HepG2 (cell line): ENCODE results near the gene ETV6. TPM values are rescaled to one million over a fixed set of nuclear protein-coding genes. Genes with fewer than 3 reads are reported as not detected.
"Not testable (repeated sequence)": the region's sequence is repeated elsewhere in the genome, so short reads cannot be mapped to it uniquely, and the experiment has no call there.

Experiments used
- ATAC-seq: fragments of 200-7000 bp; cut with Tn5 transposase; 3 replicates; pipeline ENCODE4 v1.9.1; 2020; ENCODE audit warnings: mild to moderate bottlenecking, moderate library complexity
- BruUV-seq: library from RNA; stranded (reverse); fragments of 400-500 nt; replicated peaks from 2 replicates; lab custom pipeline; 2021; lab: Mats Ljungman, UMichigan
- CTCF ChIA-PET: fragments of 300-600 bp; formaldehyde crosslinking; extraction: SDS; loops from one replicate; lab custom pipeline; 2021; ENCODE audit warnings: low total read pairs, inconsistent platforms, low intra/inter-chr PET ratio; lab: Yijun Ruan, JAX
- POLR2A ChIA-PET: fragments of 350-600 bp; sonication (Branson Sonifier 250); formaldehyde crosslinking; loops from one replicate; lab custom pipeline; 2020; ENCODE audit warnings: antibody characterized with exemption, inconsistent platforms; lab: Yijun Ruan, JAX
- DNase-seq: peaks from one replicate; pipeline ENCODE4 v3.0.0-alpha.2; 2015; ENCODE audit warnings: low spot score
- FAIRE-seq: peaks from 3 replicates; lab custom pipeline; 2011; peaks lifted over from hg19 to GRCh38; lab: Jason Lieb, UNC
- H2AFZ ChIP-seq: one replicate; pipeline ENCODE4 v1.6.1; 2011; ENCODE audit warnings: low read length, inconsistent platforms
- H3K27ac ChIP-seq: fragments of 300-600 bp; 3 replicates; pipeline ENCODE4 v1.8.0; 2011; ENCODE audit warnings: mixed run types, mild to moderate bottlenecking, mixed read lengths, low read length, inconsistent platforms; ENCODE audit not compliant: insufficient read depth; ENCODE audit errors: extremely low read length
- H3K27me3 ChIP-seq, 2 experiments: fragments of 200-600 bp in 1 of 2; 2 replicates in 1 of 2; 3 replicates in 1 of 2; pipeline versions ENCODE4 v1.6.0 to v1.8.0; 2011; ENCODE audit warnings: low read length in 2 of 2, mild to moderate bottlenecking in 2 of 2, moderate library complexity in 2 of 2, inconsistent platforms in 1 of 2; ENCODE audit not compliant: insufficient read depth in 2 of 2, control insufficient read depth in 1 of 2
- H3K36me3 ChIP-seq, 2 experiments: fragments of 200-600 bp in 1 of 2; replicated peaks in 1 of 2; 2 replicates in 1 of 2; 3 replicates in 1 of 2; pipeline versions ENCODE4 v1.5.1 to v1.8.0; 2011; ENCODE audit warnings: low read length in 2 of 2, inconsistent platforms in 1 of 2; ENCODE audit not compliant: insufficient read depth in 2 of 2, control insufficient read depth in 1 of 2
- H3K4me1 ChIP-seq: 2 replicates; pipeline ENCODE4 v1.5.1; 2012; ENCODE audit warnings: low read length, inconsistent platforms; ENCODE audit not compliant: insufficient read depth
- H3K4me2 ChIP-seq: 2 replicates; pipeline ENCODE4 v1.6.0; 2011; ENCODE audit warnings: low read depth, low read length, inconsistent platforms
- H3K4me3 ChIP-seq, 3 experiments: fragments of 200-600 bp in 1 of 3; sonication (generic), shearing (Covaris generic) in 1 of 3; replicated peaks in 1 of 3; 2 replicates each; pipeline ENCODE4 v1.5.1; 2011 to 2016; ENCODE audit warnings: low read length in 3 of 3, inconsistent platforms in 2 of 3, low read depth in 2 of 3, mild to moderate bottlenecking in 2 of 3, control low read depth in 1 of 3, mixed read lengths in 1 of 3; ENCODE audit not compliant: insufficient read depth in 1 of 3
- H3K79me2 ChIP-seq: one replicate; pipeline ENCODE4 v1.6.1; 2011; ENCODE audit warnings: low read length, inconsistent platforms; ENCODE audit not compliant: insufficient read depth
- H3K9ac ChIP-seq: 2 replicates; pipeline ENCODE4 v1.6.0; 2011; ENCODE audit warnings: mild to moderate bottlenecking, low read depth, low read length, inconsistent platforms; ENCODE audit not compliant: insufficient read depth
- H3K9me3 ChIP-seq: 2 replicates; pipeline ENCODE4 v1.5.1; 2012; ENCODE audit warnings: mild to moderate bottlenecking, low read length
- H4K20me1 ChIP-seq: 2 replicates; pipeline ENCODE4 v1.6.0; 2011; ENCODE audit warnings: inconsistent platforms, mild to moderate bottlenecking, low read length, moderate library complexity; ENCODE audit not compliant: insufficient read depth
- CENPT ChIP-seq: sonication (generic); formaldehyde crosslinking; IDR thresholded peaks from 2 replicates; pipeline ENCODE4 v1.8.0; 2022; ENCODE audit warnings: low read depth, mild to moderate bottlenecking, moderate library complexity, missing genetic modification reagents
- IKZF1 ChIP-seq: fragments of 450-650 bp; IDR thresholded peaks from 2 replicates; pipeline ENCODE4 v1.7.1; 2016
- KDM3A ChIP-seq: IDR thresholded peaks from 2 replicates; pipeline ENCODE4 v1.6.1; 2018; ENCODE audit warnings: low read depth, missing compliant biosample characterization
- NAIF1 ChIP-seq: sonication (generic); formaldehyde crosslinking; IDR thresholded peaks from 2 replicates; pipeline ENCODE4 v1.5.0; 2020; ENCODE audit warnings: mild to moderate bottlenecking, missing genetic modification reagents, borderline replicate concordance
- NFE2L1 ChIP-seq: sonication (generic); formaldehyde crosslinking; IDR thresholded peaks from 2 replicates; pipeline ENCODE4 v1.4.0; 2020; ENCODE audit warnings: missing genetic modification reagents, mild to moderate bottlenecking, borderline replicate concordance
- PAWR ChIP-seq: sonication (generic); formaldehyde crosslinking; IDR thresholded peaks from 2 replicates; pipeline ENCODE4 v1.4.0; 2020; ENCODE audit warnings: missing genetic modification reagents, mild to moderate bottlenecking, borderline replicate concordance
- REXO4 ChIP-seq: sonication (generic); formaldehyde crosslinking; IDR thresholded peaks from 2 replicates; pipeline ENCODE4 v1.8.0; 2022; ENCODE audit warnings: missing genetic modification reagents, mild to moderate bottlenecking, borderline replicate concordance
- RFXAP ChIP-seq: sonication (generic); formaldehyde crosslinking; IDR thresholded peaks from 2 replicates; pipeline ENCODE4 v1.4.0; 2020; ENCODE audit warnings: missing genetic modification reagents, borderline replicate concordance
- SMAD1 ChIP-seq: sonication (generic); formaldehyde crosslinking; IDR thresholded peaks from 2 replicates; pipeline ENCODE4 v1.4.0; 2020; ENCODE audit warnings: missing genetic modification reagents, low read depth, mild to moderate bottlenecking, borderline replicate concordance
- TBP ChIP-seq: sonication (generic); formaldehyde crosslinking; IDR thresholded peaks from 2 replicates; pipeline ENCODE4 v1.5.0; 2020; ENCODE audit warnings: missing genetic modification reagents
- TFAP4 ChIP-seq: sonication (generic); IDR thresholded peaks from 2 replicates; pipeline ENCODE4 v1.6.1; 2016; ENCODE audit warnings: low read depth, borderline replicate concordance
- TOPORS ChIP-seq: sonication (generic); formaldehyde crosslinking; IDR thresholded peaks from 2 replicates; pipeline ENCODE4 v1.8.0; 2023; ENCODE audit warnings: mild to moderate bottlenecking, missing genetic modification reagents
- ZFP36L1 ChIP-seq: sonication (generic); formaldehyde crosslinking; IDR thresholded peaks from 2 replicates; pipeline ENCODE4 v1.8.0; 2022; ENCODE audit warnings: mild to moderate bottlenecking, missing genetic modification reagents, moderate library complexity
- ZMYM4 ChIP-seq: sonication (generic); formaldehyde crosslinking; IDR thresholded peaks from 2 replicates; pipeline ENCODE4 v1.8.1; 2023; ENCODE audit warnings: mild to moderate bottlenecking, missing genetic modification reagents
- ZNF841 ChIP-seq: sonication (generic); formaldehyde crosslinking; IDR thresholded peaks from 2 replicates; pipeline ENCODE4 v1.8.1; 2023; ENCODE audit warnings: missing genetic modification reagents, borderline replicate concordance
- WGBS: methylation state at CpG from one replicate; pipeline ENCODE4 v1.1.6; 2017; ENCODE audit warnings: low lambda C conversion rate; 5-methylcytosine and 5-hydroxymethylcytosine counted together
- in situ Hi-C: cut with HindIII; loops from 2 replicates; pipeline ENCODE4 v1.10.0; 2017; ENCODE audit warnings: low pct_unique_long_range_greater_than_20kb; ENCODE audit not compliant: extremely low pct_ligation_motif_present
- intact Hi-C: fragments of 100-400 bp; cut with micrococcal nuclease; formaldehyde crosslinking; loops from one replicate; pipeline ENCODE4 v1.10.0; 2022; ENCODE audit not compliant: unreplicated experiment
- polyA plus RNA-seq, 8 experiments: library from polyadenylated mRNA; depleted of rRNA in 3 of 8; stranded (reverse) in 7 of 8; unstranded in 1 of 8; fragments of >200 nt; fragmentation: Illumina TruSeq in 4 of 8; extraction: Trizol in 4 of 8; gene quantifications; 2 replicates each; pipeline versions ENCODE4 v1.2.1 to v1.2.3, GENCODE V29; 2011 to 2016; ENCODE audit warnings: low read depth in 4 of 8, missing spikeins in 1 of 8, mixed read lengths in 1 of 8; ENCODE audit not compliant: insufficient read depth in 1 of 8
- total RNA-seq, 5 experiments: library from RNA; depleted of rRNA; stranded (reverse); fragments of >200 nt; fragmentation: Illumina TruSeq; extraction: Trizol; gene quantifications; 2 replicates each; pipeline ENCODE4 v1.2.3, GENCODE V29; 2016; ENCODE audit warnings: low read depth in 1 of 5

Gene ETV6
- total and polyA plus RNA-seq, 2 of the 13 experiments (the other 11 are each of a cell fraction or from before 2014, with no cell fraction given), result 2.2 to 3.0 TPM

DNA sequence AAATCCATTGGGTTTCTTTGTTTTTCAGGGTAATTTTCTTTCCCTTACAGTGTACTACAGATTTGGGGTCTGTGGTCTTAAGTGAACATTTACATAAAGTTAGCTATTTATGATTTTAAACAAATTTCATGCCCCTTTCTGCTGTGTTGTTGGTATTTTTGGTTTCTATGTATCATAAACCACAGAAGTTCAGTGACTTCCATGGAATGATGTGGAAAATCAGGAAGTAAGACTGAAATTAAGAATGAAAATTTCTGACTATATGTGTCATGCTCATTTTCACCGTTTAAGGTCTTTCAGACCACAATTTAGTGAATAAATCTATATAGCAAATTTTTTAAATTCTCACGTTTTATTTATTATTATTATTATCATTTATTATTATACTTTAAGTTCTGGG, 31.7 kb downstream of the ETV6 start:
- ATAC-seq, result no peak
- in situ Hi-C loops, result no loop called here
- no peaks in the 10 kb centered on the region for H3K79me2 ChIP-seq

DNA sequence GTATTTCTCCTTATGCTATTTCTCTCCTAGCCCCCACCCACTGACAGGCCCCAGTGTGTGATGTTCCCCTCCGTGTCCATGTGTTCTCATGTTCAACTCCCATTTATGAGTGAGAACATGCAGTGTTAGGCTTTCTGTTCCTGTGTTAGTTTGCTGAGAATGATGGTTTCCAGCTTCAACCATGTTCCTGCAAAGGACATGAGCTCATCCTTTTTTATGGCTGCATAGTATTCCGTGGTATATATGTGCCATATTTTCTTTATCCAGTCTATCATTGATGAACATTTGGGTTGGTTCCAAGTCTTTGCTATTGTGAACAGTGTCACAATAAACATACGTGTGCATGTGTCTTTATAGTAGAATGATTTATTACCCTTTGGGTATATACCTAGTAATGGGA, 32.2 kb downstream of the ETV6 start:
- ATAC-seq, H3K4me1 ChIP-seq, H3K36me3 ChIP-seq, H3K9ac ChIP-seq, DNase-seq, H3K27me3 ChIP-seq, H3K9me3 ChIP-seq, POLR2A ChIA-PET, H3K27ac ChIP-seq, intact Hi-C loops, H3K4me2 ChIP-seq, H3K4me3 ChIP-seq, H2AFZ ChIP-seq, CTCF ChIA-PET, H3K79me2 ChIP-seq, H4K20me1 ChIP-seq, FAIRE-seq, BruUV-seq, in situ Hi-C loops: not testable (repeated sequence)
- 98% methylated on average over 3 of the region's 3 CpGs for WGBS

More for the DNA sequence above, 31.7 kb downstream of the ETV6 start:
- no peak overlapping the region for H3K27ac ChIP-seq
- 35% methylated on average over 2 of the region's 2 CpGs for whole genome bisulfite sequencing
- no peak for FAIRE-seq
- H4K20me1 ChIP-seq, result no peaks in the 10 kb centered on the region; the same call in 1 of the 2 replicates
- no peaks in the 10 kb centered on the region for H3K9me3 ChIP-seq
- H3K4me2 ChIP-seq, result no peak overlapping the region
- no peak overlapping the region for H3K9ac ChIP-seq
- H3K4me1 ChIP-seq, result peaks cover 3% of the 10 kb centered on the region; the same call in 1 of the 2 replicates
- no peak overlapping the region for H3K4me3 ChIP-seq
- H3K27me3 ChIP-seq, result no peaks in the 10 kb centered on the region
- H3K36me3 ChIP-seq, result no peaks in the 10 kb centered on the region
- POLR2A ChIA-PET, result no interaction called here
- TF ChIP-seq TOPORS (CRISPR knock-in tag) (no peak), REXO4 (no peak), TFAP4 (no peak), RFXAP (CRISPR knock-in tag) (no peak), ZMYM4 (CRISPR knock-in tag) (no peak), ZFP36L1 (CRISPR knock-in tag) (no peak), IKZF1 (no peak), PAWR (CRISPR knock-in tag) (no peak), NAIF1 (CRISPR knock-in tag) (no peak), SMAD1 (CRISPR knock-in tag) (no peak), CENPT (no peak), NFE2L1 (CRISPR knock-in tag) (no peak), TBP (CRISPR knock-in tag) (no peak), KDM3A (CRISPR knock-in tag) (no peak), ZNF841 (CRISPR knock-in tag) (no peak)
- no peak for DNase-seq
- CTCF ChIA-PET, result no interaction called here
- intact Hi-C loops, result no loop called here
- no TSS peak for BruUV-seq
- no peak overlapping the region for H2AFZ ChIP-seq
